ENCODE measurements around the gene ATP9A.
"Not testable (repeated sequence)": the region's sequence is repeated elsewhere in the genome, so short reads cannot be mapped to it uniquely, and the experiment has no call there.

ATP9A gene

GRCh38 chr20:51648571-51648947 is 119.6 kb downstream of the ATP9A start:
- no peak for DNase-seq

DNA sequence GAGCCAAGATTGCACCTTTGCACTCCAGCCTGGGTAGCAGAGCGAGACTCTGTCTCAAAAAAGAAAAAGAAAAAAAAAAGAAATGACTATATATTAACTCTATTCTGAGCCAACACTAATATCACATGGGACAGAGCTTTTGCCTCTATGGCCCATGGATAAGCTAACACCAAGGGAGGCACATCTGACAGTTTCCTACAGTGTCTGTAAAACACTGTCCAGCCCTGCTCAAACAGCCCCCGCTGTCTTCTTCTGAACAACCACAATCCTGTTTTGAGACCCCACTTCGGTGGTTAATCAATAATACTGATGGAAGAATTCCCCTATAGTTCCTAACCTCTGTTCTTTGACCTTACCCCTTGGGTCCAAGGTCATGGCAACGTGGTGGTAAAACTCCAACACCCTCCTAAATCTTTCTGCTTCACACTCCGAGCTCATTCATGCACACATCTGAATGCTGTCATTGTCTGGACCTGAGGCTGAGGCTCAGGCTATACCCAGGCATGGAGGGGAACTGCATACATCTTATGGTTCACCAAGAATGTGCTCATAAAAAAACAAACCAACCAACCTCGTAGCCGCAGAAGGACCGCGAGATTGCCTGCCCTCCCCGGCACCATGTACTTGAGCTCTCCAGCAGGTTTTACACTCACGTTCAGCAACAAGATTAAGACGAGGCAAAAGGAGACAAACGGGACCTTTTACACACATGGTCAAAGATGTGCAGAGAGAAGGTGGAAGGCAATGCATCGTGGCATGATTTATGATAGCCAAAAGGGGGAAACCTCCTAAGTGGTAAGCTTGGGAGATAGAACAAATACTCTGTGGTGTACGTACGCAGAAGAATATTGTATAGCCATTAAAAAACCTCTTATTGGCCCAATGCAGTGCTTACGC is 120.3 kb downstream of the ATP9A start:
- DNase-seq = no peak

GRCh38 chr20:51643810-51644209 is 124.4 kb downstream of the ATP9A start:
- DNase-seq = not testable (repeated sequence)

DNA sequence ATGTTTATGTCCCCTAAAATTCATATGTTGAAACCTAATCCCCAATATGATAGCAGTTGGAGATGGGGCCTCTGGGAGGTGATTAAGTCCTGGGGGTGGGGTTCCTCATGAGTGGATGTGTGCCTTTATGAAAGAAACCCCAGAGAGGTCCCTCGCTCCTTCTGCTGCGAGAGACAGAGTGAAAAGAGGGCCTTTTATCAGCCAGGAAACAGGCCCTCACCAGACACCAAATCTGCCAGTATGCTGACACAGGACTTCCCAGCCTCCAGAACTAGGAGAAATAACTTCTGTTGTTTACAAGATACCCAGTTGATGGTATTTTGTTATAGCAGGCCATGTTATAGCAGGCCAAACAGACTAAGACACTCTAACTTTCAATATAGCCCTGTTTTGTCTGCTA is 124.8 kb downstream of the ATP9A start:
- no peak for DNase-seq

DNA sequence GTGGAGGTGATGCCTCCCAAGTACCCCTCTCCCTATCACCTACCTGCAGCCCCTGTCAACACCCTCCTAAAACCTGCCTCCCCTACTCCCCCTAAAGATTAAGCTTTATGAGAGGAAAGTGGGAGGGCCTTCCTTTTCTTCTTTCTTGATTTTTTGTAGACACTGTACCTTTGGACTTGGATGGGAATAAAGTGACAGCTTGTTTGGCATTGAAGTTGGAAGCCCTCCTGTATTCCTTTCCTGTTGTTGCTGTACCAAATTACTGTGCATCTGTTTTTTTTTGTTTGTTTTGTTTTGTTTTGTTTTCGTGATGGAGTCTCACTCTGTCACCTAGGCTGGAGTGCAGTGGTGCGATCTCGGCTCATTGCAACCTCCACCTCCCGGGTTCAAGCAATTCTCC is 126.3 kb downstream of the ATP9A start:
- peak in 1 of 2 experiments; percentile 25 for DNase-seq

DNA sequence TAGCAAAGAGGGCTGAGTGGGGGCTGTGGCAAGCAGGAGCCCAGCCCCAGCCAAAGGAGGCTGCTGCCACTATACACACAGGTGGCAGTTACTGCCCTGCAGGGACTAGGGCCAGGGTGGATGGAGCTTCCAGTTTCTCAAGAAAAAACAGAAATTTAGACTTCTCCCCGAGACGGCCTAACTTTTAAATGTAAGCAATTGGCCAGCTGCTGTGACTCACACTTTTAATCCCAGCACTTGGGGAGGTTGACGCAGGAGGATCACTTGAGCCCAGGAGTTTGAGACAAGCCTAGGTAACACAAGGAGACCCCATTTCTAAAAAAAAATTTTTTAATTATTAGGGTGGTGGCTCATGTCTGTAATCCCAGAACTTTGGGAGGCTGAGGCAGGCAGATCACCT is 127.4 kb downstream of the ATP9A start:
- DNase-seq = no peak

GRCh38 chr20:51639206-51639832 is 128.9 kb downstream of the ATP9A start:
- DNase-seq = peak; percentile 22 to 53

- no peak for DNase-seq
These were observed 130.9 kb downstream of the ATP9A start for GRCh38 chr20:51637241-51637640.

DNA sequence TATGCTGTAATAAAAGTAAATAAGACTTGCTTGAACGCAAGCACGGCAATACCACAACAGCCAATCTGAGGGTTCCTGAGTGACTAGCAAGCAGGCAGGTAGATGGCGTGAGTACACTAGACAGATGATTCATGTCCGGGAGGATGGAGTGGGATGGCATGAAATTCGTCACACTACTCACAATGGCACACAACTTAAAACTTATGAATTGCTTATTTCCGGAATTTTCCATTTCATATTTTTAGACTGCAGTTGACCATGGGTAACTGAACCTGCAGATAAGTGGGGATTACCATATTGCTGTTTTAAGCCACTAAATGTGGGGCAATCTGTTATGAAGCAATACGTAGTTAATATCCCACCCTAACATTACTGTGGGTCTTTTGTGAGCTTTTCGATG is 132.1 kb downstream of the ATP9A start:
- DNase-seq = no peak

GRCh38 chr20:51635680-51636079 is 132.5 kb downstream of the ATP9A start:
- DNase-seq = no peak

- no peak for DNase-seq
These were observed 133.3 kb downstream of the ATP9A start for GRCh38 chr20:51634877-51635276.

- no peak for DNase-seq
These were observed 133.9 kb downstream of the ATP9A start for GRCh38 chr20:51634257-51634656.

- DNase-seq = no peak
These were observed 134.8 kb downstream of the ATP9A start for GRCh38 chr20:51633430-51633829.

- DNase-seq = no peak
These were observed 136.2 kb downstream of the ATP9A start for GRCh38 chr20:51631953-51632352.

DNA sequence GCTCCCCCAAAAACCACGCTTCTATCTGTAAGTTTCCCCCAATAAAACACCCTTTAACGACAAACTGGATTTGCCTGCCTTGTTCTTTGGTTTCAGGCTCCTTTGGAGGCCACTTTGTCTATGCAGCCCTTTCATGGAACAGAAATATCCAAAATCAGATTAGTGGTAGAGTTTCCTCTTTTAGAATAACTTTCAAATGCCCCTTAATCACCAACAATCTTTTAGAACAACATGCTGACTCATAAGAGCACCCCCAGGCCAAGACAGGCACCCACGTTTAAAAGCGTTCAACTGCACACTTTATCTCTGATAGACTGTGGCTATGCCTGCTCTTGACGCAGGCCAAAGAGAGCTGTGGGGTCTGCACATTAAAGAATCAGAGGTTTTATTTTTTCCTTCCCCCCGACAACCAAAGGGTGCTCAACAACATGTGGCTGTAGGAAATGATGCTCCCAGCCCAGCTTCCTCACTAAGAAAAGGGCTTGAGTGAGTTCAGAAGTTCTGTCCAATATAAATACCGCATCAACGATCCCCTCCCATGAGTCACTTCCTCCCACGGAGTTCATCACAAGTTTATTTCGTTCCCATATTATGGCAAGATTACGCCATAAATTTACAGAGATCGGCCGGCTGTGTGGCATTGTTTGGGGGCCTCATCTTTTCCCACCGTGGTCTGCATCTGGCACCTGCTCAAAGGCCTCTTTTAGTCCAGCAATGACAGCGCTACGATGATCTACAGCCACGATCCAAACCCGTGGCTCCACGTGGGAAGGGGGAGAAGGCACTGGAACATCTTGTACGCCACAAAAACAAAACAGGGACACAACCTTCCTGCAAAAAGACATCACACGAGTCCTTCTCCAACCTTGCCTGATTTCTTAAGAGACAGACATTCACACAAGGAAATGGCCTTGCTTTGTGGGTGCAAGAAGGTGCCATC is 136.9 kb downstream of the ATP9A start:
- no peak for DNase-seq

DNA sequence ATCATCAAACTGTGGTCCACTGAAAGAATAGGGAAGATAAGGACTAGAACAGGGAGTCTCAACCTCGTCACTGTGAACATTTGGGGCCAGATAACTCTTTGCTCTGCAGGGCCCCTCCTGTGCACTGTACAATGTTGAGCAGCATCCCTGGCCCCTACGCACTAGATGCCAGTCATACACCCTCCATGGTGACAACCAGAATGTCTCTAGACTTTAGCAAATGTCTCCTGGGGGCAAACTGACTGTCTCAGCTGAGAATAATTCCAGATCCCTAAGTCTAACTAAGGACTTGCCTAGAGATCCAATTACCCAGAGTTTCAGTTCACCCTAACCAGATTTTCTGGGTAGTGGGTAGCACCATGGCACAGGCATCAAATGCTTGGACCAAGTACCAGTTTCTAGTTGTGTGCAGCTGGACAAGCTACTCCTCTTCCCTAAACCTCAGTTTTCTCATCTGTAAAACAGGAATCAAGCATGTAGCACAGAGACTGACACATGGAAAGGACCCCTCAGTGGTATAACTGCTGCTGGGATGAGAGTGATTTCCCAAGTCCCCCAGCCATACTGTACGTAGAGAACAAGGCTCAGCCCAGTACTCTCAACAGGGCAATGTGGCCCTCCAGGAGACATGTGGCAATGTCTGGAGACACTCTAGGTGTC is 138.7 kb downstream of the ATP9A start:
- no peak for DNase-seq

GRCh38 chr20:51628533-51629398 is 139.4 kb downstream of the ATP9A start:
- no peak for DNase-seq

DNA sequence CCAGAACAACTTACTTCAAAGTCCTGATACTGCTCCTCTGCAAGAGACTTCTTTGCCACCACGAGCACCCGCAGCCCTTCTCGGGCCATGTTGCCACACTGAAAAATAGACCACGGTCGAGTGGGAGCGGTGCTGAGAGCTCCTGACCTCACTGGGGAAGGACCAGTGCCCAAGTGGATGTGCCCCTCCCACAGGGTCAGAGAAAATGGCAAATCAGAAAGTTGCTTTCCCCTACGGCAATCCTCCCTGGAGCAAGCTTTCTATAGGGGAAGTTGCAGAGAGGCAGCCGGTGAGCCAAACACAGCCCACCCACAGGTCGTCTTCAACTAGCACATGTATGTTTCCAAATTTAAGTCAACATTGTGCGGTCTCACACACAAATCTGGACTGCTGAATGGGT is 140.6 kb downstream of the ATP9A start:
- no peak for DNase-seq

DNA sequence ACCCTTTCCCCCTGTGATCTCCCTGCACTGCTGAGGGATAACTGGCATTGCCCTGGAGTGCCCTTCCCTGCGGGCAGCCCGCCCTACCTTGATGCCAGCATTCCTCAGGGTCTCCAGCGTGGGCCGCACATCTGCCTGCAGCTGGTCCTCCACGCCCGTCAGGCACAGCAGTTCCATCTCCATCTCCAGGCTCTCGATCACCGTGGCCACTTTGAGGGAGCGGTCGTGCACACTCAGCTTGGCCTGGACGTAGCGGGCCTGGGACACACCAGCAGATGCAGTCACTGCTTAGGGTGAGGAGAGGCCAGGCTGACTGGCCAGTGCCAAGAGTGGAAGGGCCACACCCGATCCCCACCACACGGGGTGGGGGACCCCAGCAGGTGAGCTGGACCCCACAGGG is 143.1 kb downstream of the ATP9A start:
- no peak for DNase-seq

DNA sequence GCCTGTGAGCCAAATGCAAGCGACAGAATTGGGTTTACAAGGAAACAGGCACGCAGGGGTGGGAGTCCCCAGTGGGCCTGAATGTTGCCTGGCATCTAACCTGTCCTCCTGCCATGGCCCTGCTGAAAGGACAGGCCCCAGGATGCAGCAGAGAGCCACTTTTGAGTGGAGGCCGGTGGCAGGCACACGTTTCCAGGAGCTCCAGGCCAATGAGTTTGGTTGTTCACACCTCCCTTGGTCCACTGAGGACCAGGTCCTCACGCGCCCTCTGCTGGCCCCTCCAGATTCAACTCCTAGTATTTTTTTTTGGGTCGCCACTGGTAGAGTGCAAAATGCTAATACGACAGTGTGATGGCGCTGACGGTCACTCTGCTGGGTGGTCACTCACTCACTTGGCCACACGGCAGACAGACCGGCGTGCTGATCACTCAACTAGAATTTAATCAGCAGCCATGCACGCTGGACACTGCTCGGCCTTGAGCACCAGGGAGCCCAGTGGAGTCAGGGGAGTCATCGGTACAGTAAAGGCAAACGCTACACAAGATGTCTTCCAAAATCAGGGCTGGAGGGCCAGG is 143.9 kb downstream of the ATP9A start:
- peak; percentile 6 to 61 for DNase-seq

DNA sequence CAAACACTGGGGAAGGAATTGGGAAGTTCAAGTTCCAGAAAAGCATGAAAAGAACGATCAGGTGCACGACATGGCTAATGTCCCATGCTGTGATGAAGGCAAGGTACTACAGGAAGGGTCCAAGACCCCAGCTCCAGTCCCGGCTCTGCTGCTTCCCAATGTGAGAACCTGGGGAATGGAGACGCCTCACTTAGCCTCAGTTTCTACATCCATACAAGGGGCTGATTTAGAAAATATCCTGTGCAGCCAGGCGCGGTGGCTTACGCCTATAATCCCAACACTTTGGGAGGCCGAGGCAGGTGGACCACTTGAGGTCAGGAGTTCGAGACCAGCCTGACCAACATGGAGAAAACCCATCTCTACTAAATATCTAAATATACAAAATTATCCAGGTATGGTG is 144.9 kb downstream of the ATP9A start:
- DNase-seq = no peak

All from NCI-H446 (cell line).